SJSA1 (cell line): ENCODE measurements around the gene CRYBA1. TPM values are rescaled to one million over a fixed set of nuclear protein-coding genes. Genes with fewer than 3 reads are reported as not detected.

Experiments
- DNase-seq, 2 experiments: peaks; one replicate each; pipeline ENCODE4 v3.0.0-alpha.2; 2015 to 2020; ENCODE audit warnings: low spot score in 2 of 2, low read depth in 1 of 2
- H3K27ac ChIP-seq: fragments of 250-450 bp; sonication (Bioruptor Pico); 2 replicates; pipeline ENCODE4 v1.5.1; 2020; ENCODE audit warnings: mild to moderate bottlenecking, moderate library complexity
- H3K27me3 ChIP-seq: fragments of 250-450 bp; sonication (Bioruptor Pico); replicated peaks from 2 replicates; pipeline ENCODE4 v1.5.1; 2020; ENCODE audit warnings: mild to moderate bottlenecking, moderate library complexity
- H3K36me3 ChIP-seq: fragments of 250-450 bp; sonication (Bioruptor Pico); 2 replicates; pipeline ENCODE4 v1.5.1; 2020; ENCODE audit warnings: mild to moderate bottlenecking
- H3K4me1 ChIP-seq: fragments of 250-450 bp; sonication (Bioruptor Pico); replicated peaks from 2 replicates; pipeline ENCODE4 v1.6.1; 2021; ENCODE audit warnings: mild to moderate bottlenecking
- H3K4me3 ChIP-seq: fragments of 250-450 bp; sonication (Bioruptor Pico); 2 replicates; pipeline ENCODE4 v1.5.1; 2020; ENCODE audit warnings: mild to moderate bottlenecking
- H3K9me3 ChIP-seq: fragments of 250-450 bp; sonication (Bioruptor Pico); replicated peaks from 2 replicates; pipeline ENCODE4 v1.5.1; 2020; ENCODE audit warnings: mild to moderate bottlenecking
- total RNA-seq: library from RNA; depleted of rRNA; stranded (reverse); fragments of >200 nt; shearing (Covaris generic); gene quantifications from 2 replicates; pipeline ENCODE4 v1.2.3, GENCODE V29; 2014; rRNA removed

CRYBA1 gene
- total RNA-seq, 1 experiment from 2014 or later: not detected

DNA sequence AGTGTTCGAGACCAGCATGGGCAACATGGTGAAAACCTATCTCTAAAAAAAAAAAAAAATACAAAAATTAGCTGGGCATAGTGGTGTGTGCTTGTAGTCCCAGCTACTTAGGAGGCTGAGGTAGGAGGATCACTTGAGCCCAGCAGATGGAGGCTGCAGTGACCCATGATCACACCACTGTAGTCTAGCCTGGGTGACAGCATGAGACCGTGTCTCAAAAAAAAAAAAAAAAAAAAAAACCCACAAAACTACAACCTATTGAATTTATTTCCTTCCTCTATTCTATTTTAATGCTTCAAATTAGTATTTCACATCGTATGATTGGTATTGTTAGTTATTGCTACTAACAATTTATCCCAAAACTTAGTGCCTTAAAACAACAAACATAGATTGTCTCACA, 56.7 kb downstream of the CRYBA1 start:
- H3K36me3 ChIP-seq: no peaks in the 10 kb centered on the region
- no peak overlapping the region for H3K27ac ChIP-seq
- H3K27me3 ChIP-seq: 0 out of 2 replicates have a peak, but pooled peaks cover 2% of the 10 kb centered on the region
- no peaks in the 10 kb centered on the region for H3K4me1 ChIP-seq
- H3K9me3 ChIP-seq: no peaks in the 10 kb centered on the region
- no peak overlapping the region for H3K4me3 ChIP-seq
- DNase-seq: no peak

Other genes starting within 250 kb of the CRYBA1 start
- not detected in 2 replicates for gene SEZ6, start 240.8 kb upstream of the CRYBA1 start, total RNA-seq
- gene PIPOX, start 203.7 kb upstream of the CRYBA1 start, total RNA-seq: 1.00 TPM in 1 of 2 replicates, not detected in the other
- 13.4 and 43.5 TPM in 2 replicates for gene MYO18A, start 66.5 kb upstream of the CRYBA1 start, total RNA-seq
- 28.8 and 36.2 TPM in 2 replicates for gene NUFIP2, start 47.3 kb downstream of the CRYBA1 start, total RNA-seq
- 25.2 and 38.4 TPM in 2 replicates for gene TAOK1, start 143.5 kb downstream of the CRYBA1 start, total RNA-seq